Measurements from ENCODE around the gene CA7. TPM values are rescaled to one million over a fixed set of nuclear protein-coding genes. Genes with fewer than 3 reads are reported as not detected.

Gene CA7
- total RNA-seq, 1 experiment from 2014 or later, result not detected

DNA sequence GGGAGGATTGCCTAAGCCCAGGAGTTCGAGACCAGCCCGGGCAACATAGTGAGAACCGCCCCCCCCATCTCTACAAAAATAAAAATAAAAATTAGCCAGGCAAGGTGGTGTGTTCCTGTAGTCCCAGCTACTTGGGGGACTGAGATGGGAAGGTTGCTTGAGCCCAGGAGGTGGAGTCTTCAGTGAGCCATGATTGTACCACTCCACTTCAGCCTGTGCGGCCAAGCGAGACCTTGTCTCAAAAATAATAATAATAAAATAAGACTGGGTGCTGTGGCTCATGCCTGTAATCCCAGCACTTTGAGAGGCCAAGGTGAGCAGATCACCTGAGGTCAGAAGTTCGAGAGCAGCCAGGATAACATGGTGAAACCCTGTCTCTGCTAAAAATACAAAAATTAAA, 47.6 kb downstream of the CA7 start:
- intact Hi-C loops (cut with micrococcal nuclease; ENCODE audit: unreplicated experiment), result no loop called here
- no peak for ATAC-seq
- in situ Hi-C loops (cut with HindIII; ENCODE audit: low pct_unique_long_range_greater_than_20kb, low sequenced_read_pairs), result no loop called here
- no peaks in the 10 kb centered on the region for H3K4me1 ChIP-seq (ENCODE audit: control insufficient read depth, insufficient read depth, low read length)
- no peak overlapping the region for H3K4me3 ChIP-seq (ENCODE audit: low read depth in 2 of 2, low read length in 2 of 2)
- BruUV-seq (replicated peaks), result no TSS peak
- CTCF ChIA-PET, result no interaction called here
- H3K27ac ChIP-seq (ENCODE audit: low read length), result no peak overlapping the region
- DNase-seq (ENCODE audit: low read depth, low spot score), result no peak
- no peaks in the 10 kb centered on the region for H3K36me3 ChIP-seq (ENCODE audit: control insufficient read depth, insufficient read depth, low read length)
- no peaks in the 10 kb centered on the region for H3K9me3 ChIP-seq (ENCODE audit: control insufficient read depth, insufficient read depth, low read depth, low read length)
- TF ChIP-seq, protein P1, sequence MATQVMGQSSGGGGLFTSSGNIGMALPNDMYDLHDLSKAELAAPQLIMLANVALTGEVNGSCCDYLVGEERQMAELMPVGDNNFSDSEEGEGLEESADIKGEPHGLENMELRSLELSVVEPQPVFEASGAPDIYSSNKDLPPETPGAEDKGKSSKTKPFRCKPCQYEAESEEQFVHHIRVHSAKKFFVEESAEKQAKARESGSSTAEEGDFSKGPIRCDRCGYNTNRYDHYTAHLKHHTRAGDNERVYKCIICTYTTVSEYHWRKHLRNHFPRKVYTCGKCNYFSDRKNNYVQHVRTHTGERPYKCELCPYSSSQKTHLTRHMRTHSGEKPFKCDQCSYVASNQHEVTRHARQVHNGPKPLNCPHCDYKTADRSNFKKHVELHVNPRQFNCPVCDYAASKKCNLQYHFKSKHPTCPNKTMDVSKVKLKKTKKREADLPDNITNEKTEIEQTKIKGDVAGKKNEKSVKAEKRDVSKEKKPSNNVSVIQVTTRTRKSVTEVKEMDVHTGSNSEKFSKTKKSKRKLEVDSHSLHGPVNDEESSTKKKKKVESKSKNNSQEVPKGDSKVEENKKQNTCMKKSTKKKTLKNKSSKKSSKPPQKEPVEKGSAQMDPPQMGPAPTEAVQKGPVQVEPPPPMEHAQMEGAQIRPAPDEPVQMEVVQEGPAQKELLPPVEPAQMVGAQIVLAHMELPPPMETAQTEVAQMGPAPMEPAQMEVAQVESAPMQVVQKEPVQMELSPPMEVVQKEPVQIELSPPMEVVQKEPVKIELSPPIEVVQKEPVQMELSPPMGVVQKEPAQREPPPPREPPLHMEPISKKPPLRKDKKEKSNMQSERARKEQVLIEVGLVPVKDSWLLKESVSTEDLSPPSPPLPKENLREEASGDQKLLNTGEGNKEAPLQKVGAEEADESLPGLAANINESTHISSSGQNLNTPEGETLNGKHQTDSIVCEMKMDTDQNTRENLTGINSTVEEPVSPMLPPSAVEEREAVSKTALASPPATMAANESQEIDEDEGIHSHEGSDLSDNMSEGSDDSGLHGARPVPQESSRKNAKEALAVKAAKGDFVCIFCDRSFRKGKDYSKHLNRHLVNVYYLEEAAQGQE (IDR thresholded peaks at IDR 0.05; ENCODE audit: insufficient read depth in 1 of 2, low read depth in 2 of 2, low read length in 1 of 2), result no peak
- TF ChIP-seq SIN3A (IDR thresholded peaks at IDR 0.05; ENCODE audit: borderline replicate concordance, insufficient read depth, low read depth, low read length) (no peak), CTCF (IDR thresholded peaks at IDR 0.05) (no peak), TCF7L2 (IDR thresholded peaks at IDR 0.05; ENCODE audit: low read depth, low read length) (no peak), POLR2AphosphoS5 (IDR thresholded peaks at IDR 0.05; ENCODE audit: low read depth, low read length) (no peak)
- POLR2A ChIA-PET, result interaction anchor here (0.5 kb wide), 1 partner anchor 58 kb away, joined by 3 read pairs; no protein-coding TSS in a partner anchor
- H3K27me3 ChIP-seq (ENCODE audit: control insufficient read depth, insufficient read depth, low read length), result no peaks in the 10 kb centered on the region

DNA sequence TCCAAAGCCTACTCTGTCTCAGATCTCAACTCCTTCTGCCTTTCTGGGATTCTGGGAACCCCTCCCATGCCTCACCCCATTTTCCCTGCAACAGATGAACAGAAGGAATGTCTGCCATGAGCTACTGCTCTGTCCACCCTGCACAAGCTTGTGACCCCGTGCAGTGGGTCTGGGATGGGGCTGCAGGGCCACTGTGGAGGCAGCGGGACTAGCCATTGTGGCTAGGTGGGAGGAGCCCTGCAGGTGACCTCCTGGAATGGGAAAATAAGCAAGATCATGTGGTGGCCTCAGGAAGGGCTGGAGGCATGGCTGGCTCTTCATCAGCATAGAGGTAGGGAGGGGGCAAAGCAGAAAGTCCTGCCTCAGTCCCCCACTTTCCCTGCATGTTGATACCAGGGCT, 49.8 kb downstream of the CA7 start:
- intact Hi-C loops (cut with micrococcal nuclease; ENCODE audit: unreplicated experiment) (no loop called here), in situ Hi-C loops (cut with HindIII; ENCODE audit: low pct_unique_long_range_greater_than_20kb, low sequenced_read_pairs) (no loop called here)
- ChIA-PET POLR2A (no interaction called here), CTCF (no interaction called here)
- no peaks in the 10 kb centered on the region for H3K9me3 ChIP-seq (ENCODE audit: control insufficient read depth, insufficient read depth, low read depth, low read length)
- BruUV-seq (replicated peaks), result no TSS peak
- no peaks in the 10 kb centered on the region for H3K27me3 ChIP-seq (ENCODE audit: control insufficient read depth, insufficient read depth, low read length)
- ATAC-seq, result no peak
- H3K36me3 ChIP-seq (ENCODE audit: control insufficient read depth, insufficient read depth, low read length), result no peaks in the 10 kb centered on the region
- DNase-seq (ENCODE audit: low read depth, low spot score), result no peak
- H3K4me3 ChIP-seq (ENCODE audit: low read depth in 2 of 2, low read length in 2 of 2), result no peak overlapping the region
- no peaks in the 10 kb centered on the region for H3K4me1 ChIP-seq (ENCODE audit: control insufficient read depth, insufficient read depth, low read length)
- no peak overlapping the region for H3K27ac ChIP-seq (ENCODE audit: low read length)
- no peak for TF ChIP-seq TCF7L2 (IDR thresholded peaks at IDR 0.05; ENCODE audit: low read depth, low read length)
- TF ChIP-seq SIN3A (IDR thresholded peaks at IDR 0.05; ENCODE audit: borderline replicate concordance, insufficient read depth, low read depth, low read length), result no peak
- no peak for TF ChIP-seq CTCF (IDR thresholded peaks at IDR 0.05)
- TF ChIP-seq, protein P1 (IDR thresholded peaks at IDR 0.05; ENCODE audit: insufficient read depth in 1 of 2, low read depth in 2 of 2, low read length in 1 of 2), result no peak
- TF ChIP-seq POLR2AphosphoS5 (IDR thresholded peaks at IDR 0.05; ENCODE audit: low read depth, low read length), result no peak

All from Panc1 (cell line).